GM18498 (cell line): ENCODE results near the gene LRRK1.
"Not testable (repeated sequence)": the region's sequence is repeated elsewhere in the genome, so short reads cannot be mapped to it uniquely, and the experiment has no call there.

Source experiments
- ATAC-seq: cut with Tn5 transposase; IDR thresholded peaks from one replicate; pipeline ENCODE4 v1.9.1; 2021; ENCODE audit warnings: mild to moderate bottlenecking, moderate library complexity; ENCODE audit not compliant: unreplicated experiment

The LRRK1 gene

GRCh38 chr15:101088271-101088670, 169.1 kb downstream of the LRRK1 start:
- no peak for ATAC-seq

GRCh38 chr15:101088788-101089578, 169.8 kb downstream of the LRRK1 start:
- peak; percentile 86 for ATAC-seq

DNA sequence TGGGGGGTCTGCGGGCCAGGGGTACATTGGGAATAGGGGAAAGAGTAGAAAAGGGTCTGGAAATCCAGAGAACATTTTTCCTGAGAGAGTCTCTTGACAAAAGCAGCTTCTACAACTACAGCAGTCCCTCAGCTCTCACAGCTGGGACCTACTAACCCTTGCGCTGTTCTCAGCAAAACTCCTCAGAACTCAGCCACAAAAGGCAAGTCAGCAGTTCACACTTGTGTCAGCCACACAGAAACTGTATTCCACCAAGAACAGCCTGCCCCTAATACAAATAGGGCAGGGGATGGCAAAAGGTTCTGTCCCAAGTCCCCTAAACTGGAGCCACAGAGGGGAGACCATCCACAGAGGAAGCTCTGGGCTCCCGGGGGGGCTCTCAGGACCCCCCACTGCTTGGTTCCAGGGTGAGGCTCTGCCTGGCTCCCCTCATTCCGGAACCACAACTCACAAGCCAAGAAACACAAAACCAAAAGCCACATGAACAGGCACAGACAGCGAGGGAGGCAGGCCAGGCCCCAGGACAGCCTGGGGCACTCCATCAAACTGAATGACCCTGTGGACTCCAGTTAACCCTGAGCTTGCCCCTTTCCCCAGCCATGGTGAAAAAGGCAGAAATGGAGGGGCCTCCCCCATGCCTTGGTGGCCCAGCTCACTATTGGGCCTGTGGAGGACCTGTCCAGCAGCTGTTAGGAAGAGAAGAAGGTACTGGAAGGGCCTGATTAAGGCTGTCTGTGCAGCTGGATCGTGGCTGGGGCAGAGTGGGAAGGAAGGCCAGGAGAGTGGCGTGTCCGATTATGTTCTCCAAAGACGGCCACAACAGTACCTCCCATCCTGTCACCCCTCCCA, 170.6 kb downstream of the LRRK1 start:
- ATAC-seq: no peak

DNA sequence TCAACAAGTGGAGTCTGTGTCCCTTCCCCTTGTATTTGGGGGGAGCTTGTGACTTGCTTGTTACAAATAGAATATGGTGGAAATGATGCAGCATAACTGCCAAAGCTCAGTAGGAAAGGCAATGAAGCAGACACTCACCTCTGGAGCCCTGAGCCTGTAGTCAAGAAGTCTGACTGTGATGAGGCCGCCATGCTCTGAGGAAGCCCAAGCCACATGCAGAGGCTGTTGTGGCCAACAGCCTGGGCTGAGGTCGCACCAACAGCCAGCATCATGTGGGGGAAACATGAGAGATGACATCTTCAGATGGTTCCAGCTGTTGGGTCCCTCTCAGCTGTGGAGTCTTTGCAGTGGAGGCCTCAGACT, 171.3 kb downstream of the LRRK1 start:
- ATAC-seq: no peak

GRCh38 chr15:101091080-101092017, 172.2 kb downstream of the LRRK1 start:
- ATAC-seq: no peak

GRCh38 chr15:101092156-101092866, 173.2 kb downstream of the LRRK1 start:
- ATAC-seq: no peak

DNA sequence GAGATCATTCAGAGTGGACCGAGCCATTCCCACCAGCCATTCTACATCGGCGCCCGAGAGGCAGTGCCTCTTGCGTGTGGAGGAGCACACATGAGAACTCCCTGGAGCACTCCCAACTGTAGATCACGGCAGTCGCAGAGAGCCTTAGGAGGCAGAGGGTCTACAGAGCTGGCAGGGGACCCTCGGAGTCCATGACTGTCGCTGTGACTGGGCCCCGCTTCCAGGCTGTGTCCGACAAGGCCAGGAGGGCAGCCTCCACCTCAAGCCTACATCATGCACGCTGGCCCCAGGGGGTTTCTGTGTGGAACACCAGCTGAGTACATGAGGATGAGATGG, 173.7 kb downstream of the LRRK1 start:
- no peak for ATAC-seq

DNA sequence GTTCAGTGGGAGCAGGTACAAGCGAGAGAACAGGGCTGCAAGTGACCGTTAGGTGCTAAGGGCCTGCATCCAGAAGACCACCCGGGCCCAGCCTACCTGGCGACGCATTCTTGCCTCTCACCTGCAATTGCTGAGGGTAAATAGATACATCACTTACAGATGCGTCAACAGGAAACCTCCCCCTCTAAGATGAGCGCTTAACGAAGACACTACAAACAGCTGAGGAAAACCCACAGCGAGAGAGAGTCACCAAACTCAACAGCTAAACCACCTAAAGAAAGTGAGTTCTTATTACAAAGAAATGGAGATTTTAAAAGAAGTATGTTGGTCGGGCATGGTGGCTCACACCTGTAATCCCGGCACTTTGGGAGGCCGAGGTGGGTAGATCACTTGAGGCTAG, 174.8 kb downstream of the LRRK1 start:
- no peak for ATAC-seq

DNA sequence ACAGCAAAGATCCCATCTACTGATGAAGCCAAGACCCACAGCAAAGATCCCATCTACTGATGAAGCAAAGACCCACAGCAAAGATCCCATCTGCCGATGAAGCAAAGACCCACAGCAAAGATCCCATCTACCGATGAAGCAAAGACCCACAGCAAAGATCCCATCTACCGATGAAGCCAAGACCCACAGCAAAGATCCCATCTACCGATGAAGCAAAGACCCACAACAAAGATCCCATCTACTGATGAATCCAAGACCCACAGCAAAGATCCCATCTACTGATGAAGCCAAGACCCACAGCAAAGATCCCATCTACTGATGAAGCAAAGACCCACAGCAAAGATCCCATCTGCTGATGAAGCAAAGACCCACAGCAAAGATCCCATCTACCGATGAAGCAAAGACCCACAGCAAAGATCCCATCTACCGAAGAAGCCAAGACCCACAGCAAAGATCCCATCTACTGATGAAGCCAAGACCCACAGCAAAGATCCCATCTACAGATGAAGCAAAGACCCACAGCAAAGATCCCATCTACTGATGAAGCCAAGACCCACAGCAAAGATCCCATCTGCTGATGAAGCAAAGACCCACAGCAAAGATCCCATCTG, 176.7 kb downstream of the LRRK1 start:
- not testable (repeated sequence) for ATAC-seq

- no peak for ATAC-seq
These were observed 178.0 kb downstream of the LRRK1 start for GRCh38 chr15:101097111-101097510.

GRCh38 chr15:101099183-101099582, 180.0 kb downstream of the LRRK1 start:
- no peak for ATAC-seq

DNA sequence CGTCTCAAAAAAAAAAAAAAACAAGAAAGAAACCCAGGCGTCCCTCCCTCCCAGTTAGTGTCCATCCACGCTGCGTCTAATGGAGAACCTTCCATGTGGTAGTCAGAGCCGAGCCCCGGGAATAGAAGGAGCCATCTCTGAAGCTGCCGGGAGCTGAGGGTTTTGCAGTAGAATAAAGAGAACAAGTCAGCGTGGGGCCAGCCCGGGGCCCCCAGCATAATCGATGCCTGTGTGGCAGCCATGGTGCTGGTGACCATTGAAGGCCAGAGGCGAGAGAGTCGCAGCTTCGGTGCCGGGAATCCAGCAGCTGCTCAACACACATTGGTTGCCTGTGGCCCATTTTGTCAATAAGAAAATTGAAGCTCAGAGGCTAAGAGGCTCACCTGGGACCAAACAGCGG, 181.0 kb downstream of the LRRK1 start:
- no peak for ATAC-seq

- no peak for ATAC-seq
These were observed 181.7 kb downstream of the LRRK1 start for GRCh38 chr15:101100593-101101442.

DNA sequence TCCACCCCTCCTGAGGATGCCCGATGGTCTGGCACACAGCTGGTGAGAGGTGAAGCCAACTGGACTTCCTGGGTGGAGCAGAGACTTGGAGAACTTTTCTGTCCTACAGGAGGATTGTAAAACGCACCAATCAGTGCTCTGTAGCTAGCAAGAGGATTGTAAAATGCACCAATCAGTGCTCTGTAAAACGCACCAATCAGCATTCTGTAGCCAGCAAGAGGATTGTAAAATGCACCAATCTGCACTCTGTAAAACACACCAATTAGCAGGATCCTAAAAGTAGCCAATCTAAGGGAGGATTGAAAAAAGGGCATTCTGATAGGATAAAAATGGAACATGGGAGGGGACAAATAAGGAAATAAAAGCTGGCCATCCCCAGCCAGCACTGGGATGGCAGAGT, 182.5 kb downstream of the LRRK1 start:
- ATAC-seq: no peak

DNA sequence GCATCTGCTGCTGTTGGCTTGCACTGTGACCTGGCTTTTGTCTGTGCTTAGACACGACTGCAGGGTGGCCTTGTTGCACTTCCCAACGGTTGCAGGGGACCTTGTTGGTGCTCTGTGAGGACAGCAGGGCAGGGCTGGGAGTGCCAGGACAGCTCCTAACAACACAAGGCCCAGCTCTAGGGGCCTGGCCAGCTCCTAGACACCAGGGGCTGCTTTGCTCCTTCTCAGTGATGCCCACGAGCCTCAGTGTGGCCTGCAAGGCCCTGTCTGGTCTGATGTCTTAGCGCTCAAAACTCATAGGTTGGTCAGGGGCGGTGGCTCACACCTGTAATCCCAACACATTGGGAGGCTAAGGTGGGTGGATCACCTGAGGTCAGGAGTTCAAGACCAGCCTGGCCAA, 183.6 kb downstream of the LRRK1 start:
- no peak for ATAC-seq

- no peak for ATAC-seq
These were observed 184.4 kb downstream of the LRRK1 start for GRCh38 chr15:101103598-101103997.

- no peak for ATAC-seq
These were observed 185.0 kb downstream of the LRRK1 start for GRCh38 chr15:101104141-101104540.

DNA sequence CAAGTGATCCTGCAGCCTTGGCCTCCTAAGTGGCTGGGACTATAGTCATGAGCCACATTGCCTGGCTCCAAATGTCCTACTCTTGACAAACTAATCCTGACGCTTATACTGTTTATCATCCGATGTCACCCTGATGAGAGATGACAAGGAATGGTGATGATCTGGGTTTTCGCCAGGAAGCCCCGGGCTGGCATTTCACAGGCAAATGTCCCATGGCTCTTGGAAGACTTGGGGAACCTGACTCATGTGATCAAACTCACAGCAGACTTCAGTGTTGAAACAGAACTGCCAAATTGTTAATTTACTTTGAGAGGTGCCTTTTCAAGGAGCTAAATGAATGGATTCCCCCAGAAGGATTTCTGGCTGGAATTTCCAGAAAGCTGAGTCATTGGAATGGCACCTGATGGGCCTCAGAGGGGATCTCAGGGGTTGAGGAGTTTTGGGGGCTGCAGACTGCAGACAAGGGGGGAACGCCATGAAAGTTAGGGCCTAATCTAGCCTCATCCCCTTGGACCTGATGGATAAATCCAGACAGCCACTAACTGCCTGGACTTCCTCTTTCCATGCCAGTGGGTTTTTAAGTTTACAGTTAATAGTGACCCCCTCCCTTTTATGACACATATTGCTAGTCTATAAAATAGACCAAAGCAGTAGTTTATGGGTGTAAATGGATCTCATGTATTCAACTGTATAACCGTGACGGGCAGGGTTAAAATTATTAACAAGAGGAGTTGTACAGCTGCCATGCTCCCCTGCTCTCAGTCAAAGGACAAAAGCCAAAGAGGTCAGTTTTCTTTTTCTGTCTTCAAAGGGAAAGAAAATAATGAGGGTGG, 186.1 kb downstream of the LRRK1 start:
- ATAC-seq: no peak
